Measurements from ENCODE around the gene DLX4. TPM values are rescaled to one million over a fixed set of nuclear protein-coding genes. Genes with fewer than 3 reads are reported as not detected.
A peak's percentile ranks its signal among the peaks of the same experiment; 100 is the strongest.

DLX4 gene
- total RNA-seq, 1 experiment from 2014 or later: 11.2 TPM

DNA sequence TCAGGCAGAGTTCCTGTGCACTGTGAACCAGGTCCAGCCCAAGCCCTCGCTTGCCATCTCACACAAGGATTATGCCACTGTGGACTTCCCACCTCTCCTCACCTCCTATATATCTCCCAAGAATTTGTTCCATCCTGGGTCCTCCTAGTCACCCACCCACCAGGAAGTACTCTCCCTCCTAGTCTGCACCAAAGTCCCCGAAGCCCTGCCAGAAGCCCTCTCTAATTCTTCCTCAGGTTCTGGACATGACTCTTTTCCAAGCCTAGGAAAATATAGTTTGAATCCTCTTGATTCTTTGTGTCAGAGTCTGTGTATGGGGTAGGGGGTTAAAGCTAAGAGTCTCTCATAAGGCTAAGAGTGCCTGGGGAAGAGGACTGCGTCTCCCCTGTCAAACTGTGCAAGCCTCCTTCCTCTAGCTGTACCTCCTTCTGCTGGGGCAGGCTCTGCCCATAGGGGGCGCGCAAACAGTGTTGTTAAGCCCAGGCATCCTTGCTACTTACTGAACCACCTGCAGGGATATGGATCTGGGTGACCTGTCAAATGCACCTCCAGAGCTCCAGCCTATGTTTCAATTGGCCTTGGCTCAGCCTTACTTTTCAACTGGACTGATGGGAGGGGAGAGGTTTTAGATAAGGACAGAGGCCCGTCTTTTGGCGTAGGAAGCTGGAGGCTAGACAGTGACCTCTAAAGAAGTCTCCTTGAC is 16.6 kb upstream of the DLX4 start:
- H3K4me3 ChIP-seq (ENCODE audit: low read depth in 2 of 2, low read length in 2 of 2): no peak overlapping the region
- POLR2A ChIA-PET: no interaction called here
- H3K4me1 ChIP-seq (ENCODE audit: control insufficient read depth, insufficient read depth, low read length): peaks cover 4% of the 10 kb centered on the region; the same call in 1 of the 2 replicates
- in situ Hi-C loops (cut with HindIII; ENCODE audit: low pct_unique_long_range_greater_than_20kb, low sequenced_read_pairs) (no loop called here), intact Hi-C loops (cut with micrococcal nuclease; ENCODE audit: unreplicated experiment) (loop anchor here (2.0 kb wide), 1 partner anchor 44 kb away; no protein-coding TSS in a partner anchor)
- H3K27ac ChIP-seq (ENCODE audit: low read length): no peak overlapping the region
- no peaks in the 10 kb centered on the region for H3K36me3 ChIP-seq (ENCODE audit: control insufficient read depth, insufficient read depth, low read length)
- no peaks in the 10 kb centered on the region; the same call in 1 of the 2 replicates for H3K27me3 ChIP-seq (ENCODE audit: control insufficient read depth, insufficient read depth, low read length)
- BruUV-seq (replicated peaks): no TSS peak
- CTCF ChIA-PET: interaction anchor here (0.6 to 2.9 kb wide), 13 partner anchors 11 to 1130 kb away, joined by 3 to 32 read pairs (median 4); partner anchors contain the start of gene DLX3
- ATAC-seq: peak; percentile 95
- no peaks in the 10 kb centered on the region for H3K9me3 ChIP-seq (ENCODE audit: control insufficient read depth, insufficient read depth, low read depth, low read length)
- peak; percentile 48 for DNase-seq (ENCODE audit: low read depth, low spot score)
- TF ChIP-seq TCF7L2 (IDR thresholded peaks at IDR 0.05; ENCODE audit: low read depth, low read length) (no peak), SIN3A (IDR thresholded peaks at IDR 0.05; ENCODE audit: borderline replicate concordance, insufficient read depth, low read depth, low read length) (no peak), POLR2AphosphoS5 (IDR thresholded peaks at IDR 0.05; ENCODE audit: low read depth, low read length) (no peak), REST (IDR thresholded peaks at IDR 0.05; ENCODE audit: insufficient read depth in 1 of 2, low read depth in 2 of 2, low read length in 1 of 2) (no peak)
- TF ChIP-seq, protein P1, sequence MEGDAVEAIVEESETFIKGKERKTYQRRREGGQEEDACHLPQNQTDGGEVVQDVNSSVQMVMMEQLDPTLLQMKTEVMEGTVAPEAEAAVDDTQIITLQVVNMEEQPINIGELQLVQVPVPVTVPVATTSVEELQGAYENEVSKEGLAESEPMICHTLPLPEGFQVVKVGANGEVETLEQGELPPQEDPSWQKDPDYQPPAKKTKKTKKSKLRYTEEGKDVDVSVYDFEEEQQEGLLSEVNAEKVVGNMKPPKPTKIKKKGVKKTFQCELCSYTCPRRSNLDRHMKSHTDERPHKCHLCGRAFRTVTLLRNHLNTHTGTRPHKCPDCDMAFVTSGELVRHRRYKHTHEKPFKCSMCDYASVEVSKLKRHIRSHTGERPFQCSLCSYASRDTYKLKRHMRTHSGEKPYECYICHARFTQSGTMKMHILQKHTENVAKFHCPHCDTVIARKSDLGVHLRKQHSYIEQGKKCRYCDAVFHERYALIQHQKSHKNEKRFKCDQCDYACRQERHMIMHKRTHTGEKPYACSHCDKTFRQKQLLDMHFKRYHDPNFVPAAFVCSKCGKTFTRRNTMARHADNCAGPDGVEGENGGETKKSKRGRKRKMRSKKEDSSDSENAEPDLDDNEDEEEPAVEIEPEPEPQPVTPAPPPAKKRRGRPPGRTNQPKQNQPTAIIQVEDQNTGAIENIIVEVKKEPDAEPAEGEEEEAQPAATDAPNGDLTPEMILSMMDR (IDR thresholded peaks at IDR 0.05): peak; percentile 98

DNA sequence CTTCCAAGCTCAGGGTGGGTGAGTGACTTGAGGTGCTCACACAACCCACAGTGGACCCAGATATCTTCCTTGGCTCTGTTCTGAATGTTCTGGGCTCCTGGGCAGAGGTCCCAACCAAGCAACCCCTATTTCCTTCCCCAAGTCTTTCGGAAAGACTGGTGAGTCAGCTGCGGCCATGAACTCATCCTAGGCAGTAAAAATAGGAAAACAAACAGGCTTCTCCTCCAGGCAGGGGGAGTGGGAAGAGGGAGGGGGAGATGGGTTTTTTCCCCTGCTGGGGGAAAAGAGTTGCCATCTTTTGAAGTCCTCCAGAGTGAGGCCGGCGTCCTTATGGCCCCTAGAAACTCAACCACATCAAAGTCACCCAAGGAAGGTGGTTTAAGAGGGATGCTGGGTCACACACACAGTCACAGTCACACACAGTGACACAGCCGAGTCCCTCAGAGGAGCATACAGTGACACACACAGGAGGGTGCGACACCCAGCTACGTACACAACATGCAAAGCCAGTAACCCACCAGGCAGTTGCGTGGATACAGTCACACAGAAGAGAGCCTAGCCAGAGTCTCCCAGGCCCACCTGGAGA is 16.0 kb upstream of the DLX4 start:
- ChIA-PET POLR2A (no interaction called here), CTCF (interaction anchor here (0.6 to 2.9 kb wide), 13 partner anchors 11 to 1131 kb away, joined by 3 to 32 read pairs (median 4); partner anchors contain the start of gene DLX3)
- Histone ChIP-seq H3K36me3 (ENCODE audit: control insufficient read depth, insufficient read depth, low read length) (no peaks in the 10 kb centered on the region), H3K9me3 (ENCODE audit: control insufficient read depth, insufficient read depth, low read depth, low read length) (no peaks in the 10 kb centered on the region), H3K27me3 (ENCODE audit: control insufficient read depth, insufficient read depth, low read length) (no peaks in the 10 kb centered on the region; the same call in 1 of the 2 replicates), H3K4me3 (ENCODE audit: low read depth in 2 of 2, low read length in 2 of 2) (no peak overlapping the region), H3K4me1 (ENCODE audit: control insufficient read depth, insufficient read depth, low read length) (peaks cover 4% of the 10 kb centered on the region; the same call in 1 of the 2 replicates), H3K27ac (ENCODE audit: low read length) (no peak overlapping the region)
- in situ Hi-C loops (cut with HindIII; ENCODE audit: low pct_unique_long_range_greater_than_20kb, low sequenced_read_pairs) (no loop called here), intact Hi-C loops (cut with micrococcal nuclease; ENCODE audit: unreplicated experiment) (loop anchor here (2.0 kb wide), 1 partner anchor 44 kb away; no protein-coding TSS in a partner anchor)
- ATAC-seq (peak; percentile 10; the same call in 1 of the 2 replicates), DNase-seq (ENCODE audit: low read depth, low spot score) (no peak)
- BruUV-seq (replicated peaks): no TSS peak
- TF ChIP-seq REST (IDR thresholded peaks at IDR 0.05; ENCODE audit: insufficient read depth in 1 of 2, low read depth in 2 of 2, low read length in 1 of 2) (no peak), POLR2AphosphoS5 (IDR thresholded peaks at IDR 0.05; ENCODE audit: low read depth, low read length) (no peak)
- TF ChIP-seq, protein P1 (IDR thresholded peaks at IDR 0.05): no peak

Data from Panc1 (cell line).